GM19438 (cell line): ENCODE results near the gene SLC17A7.
"Not testable (repeated sequence)": the region's sequence is repeated elsewhere in the genome, so short reads cannot be mapped to it uniquely, and the experiment has no call there.

ENCODE experiments used
- ATAC-seq: cut with Tn5 transposase; IDR thresholded peaks from one replicate; pipeline ENCODE4 v1.9.1; 2021; ENCODE audit warnings: low read depth; ENCODE audit not compliant: unreplicated experiment

The SLC17A7 gene

GRCh38 chr19:49445997-49446396, 4.7 kb upstream of the SLC17A7 start:
- no peak for ATAC-seq

DNA sequence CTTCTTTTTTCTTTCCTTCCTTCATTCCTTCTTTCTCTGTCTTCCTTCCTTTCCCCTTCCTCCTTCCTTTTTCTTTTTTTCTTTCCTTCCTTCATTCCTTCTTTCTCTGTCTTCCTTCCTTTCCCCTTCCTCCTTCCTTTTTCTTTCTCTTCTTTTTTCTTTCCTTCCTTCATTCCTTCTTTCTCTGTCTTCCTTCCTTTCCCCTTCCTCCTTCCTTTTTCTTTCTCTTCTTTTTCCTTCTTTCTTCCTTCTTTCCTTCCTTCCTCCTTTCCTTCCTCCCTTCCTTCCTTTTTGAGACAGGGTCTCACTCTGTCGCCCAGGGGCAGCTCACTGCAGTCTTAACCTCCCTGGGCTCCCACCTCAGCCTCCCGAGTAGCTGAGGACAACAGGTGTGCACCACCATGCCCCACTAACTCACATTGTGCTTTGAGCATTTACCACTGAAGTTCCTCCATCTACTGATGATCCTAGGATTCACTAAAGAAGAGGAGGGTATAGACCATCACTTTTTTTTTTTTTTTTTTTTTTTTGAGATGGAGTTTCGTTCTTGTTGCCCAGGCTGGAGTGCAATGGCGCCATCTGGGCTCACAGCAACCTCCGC, 2.9 kb upstream of the SLC17A7 start:
- ATAC-seq, result not testable (repeated sequence)

- ATAC-seq, result peak; percentile 71
Observed at GRCh38 chr19:49443366-49444099, 2.2 kb upstream of the SLC17A7 start.

DNA sequence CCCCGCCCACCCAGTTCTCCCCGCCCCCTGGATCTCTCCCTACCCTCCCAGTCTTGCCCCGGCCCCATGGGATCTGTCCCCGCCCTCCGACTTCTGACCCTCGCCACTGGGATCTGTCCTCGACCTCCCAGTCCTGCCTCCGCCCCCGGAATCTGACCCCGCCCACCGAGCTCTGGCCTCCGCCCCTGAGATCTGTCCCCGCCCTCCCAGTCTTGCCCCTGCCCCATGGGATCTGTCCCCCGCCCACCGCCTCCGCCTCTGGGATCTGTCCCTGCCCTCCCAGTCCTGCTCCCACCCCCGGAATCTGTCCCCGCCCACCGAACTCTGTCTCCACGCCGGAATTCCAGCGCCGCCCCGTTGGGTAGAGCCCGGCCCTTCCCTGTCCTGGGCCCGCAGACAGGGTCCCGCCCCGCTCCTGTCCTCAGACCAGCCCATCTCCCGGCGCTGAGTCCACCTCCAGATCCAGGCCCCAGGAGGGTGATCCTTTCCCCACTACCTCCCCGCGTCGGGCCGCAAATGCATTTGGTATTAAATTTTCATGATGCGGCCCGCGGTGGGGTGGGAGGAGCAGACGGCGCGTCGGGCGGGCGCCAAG, 1.5 kb upstream of the SLC17A7 start:
- ATAC-seq, result peak; percentile 19

DNA sequence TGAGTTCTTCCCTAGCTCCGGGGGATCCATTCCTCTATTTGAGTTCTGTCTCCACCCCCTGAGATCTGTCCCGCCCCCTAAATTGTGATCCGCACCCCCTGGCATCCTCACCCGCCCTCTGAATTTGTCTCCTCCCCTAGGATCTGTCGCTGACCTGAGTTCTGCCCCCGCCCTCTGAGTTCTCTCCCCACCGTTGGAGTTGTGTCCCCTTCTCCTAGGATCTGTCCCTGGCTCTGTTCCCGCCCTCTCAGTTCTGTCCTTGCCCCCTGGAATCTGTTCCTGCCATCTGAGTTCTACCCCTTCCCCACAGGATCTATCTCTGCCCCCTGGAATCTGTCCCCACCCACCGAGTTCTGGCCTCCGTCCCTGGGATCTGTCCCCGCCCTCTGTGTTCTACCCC, 1.0 kb upstream of the SLC17A7 start:
- ATAC-seq, result no peak

DNA sequence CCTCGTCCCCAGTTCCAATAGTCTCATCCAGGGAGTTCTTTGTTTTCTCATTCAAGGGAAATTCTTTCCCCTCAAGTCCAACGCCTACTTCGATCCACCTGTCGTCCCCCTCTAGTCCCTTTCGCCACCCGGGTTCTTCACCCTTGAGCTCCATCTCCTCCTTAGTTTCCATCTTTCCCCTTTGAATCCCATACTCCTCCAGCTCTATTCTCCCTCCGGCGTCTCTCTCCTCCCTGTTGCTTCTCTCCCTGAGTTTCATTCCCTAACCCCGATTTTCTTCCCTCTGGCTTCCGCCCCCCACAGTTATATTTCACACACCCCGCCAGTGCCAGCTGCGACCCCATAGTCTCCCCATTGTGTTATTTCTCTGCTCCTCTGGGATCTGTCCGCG, 628 bp upstream of the SLC17A7 start:
- no peak for ATAC-seq

DNA sequence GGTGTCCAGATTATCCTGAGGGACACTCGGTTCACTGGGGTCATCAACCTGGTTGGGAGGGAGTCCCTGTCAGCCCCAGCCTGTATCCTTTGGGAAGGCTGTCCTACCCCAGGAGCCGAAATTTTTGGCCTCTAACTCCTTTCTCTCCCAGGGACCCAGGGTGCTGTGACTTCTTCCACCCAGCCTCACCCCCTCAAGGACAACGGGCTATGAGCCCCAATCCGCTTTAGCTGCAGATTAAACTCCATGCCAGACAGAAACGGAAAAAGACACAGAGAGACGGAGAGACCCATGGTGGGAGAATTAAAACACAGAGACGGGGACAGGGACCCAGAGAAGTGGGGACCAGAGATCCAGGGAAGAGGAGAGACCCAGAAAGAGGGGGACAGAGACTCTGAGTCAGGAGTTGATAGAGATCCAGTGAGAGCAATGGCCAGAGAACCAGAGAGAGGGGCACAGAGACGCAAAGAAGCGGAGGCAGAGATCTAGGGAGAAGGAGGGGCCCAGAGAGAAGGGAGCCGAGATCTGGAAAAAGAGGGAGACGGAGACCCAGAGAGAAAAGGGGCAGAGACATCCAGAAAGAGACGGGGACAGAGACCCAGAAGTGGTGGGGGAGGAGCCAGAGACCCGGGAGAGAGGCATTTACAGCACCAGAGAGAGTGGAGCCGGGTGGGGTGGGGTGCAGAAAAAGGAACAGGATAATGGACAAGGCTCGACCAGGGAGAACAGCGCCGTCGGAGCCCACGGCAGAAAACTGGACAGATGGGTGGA, 703 bp downstream of the SLC17A7 start:
- no peak for ATAC-seq

GRCh38 chr19:49439836-49440235, 1.5 kb downstream of the SLC17A7 start:
- no peak for ATAC-seq

DNA sequence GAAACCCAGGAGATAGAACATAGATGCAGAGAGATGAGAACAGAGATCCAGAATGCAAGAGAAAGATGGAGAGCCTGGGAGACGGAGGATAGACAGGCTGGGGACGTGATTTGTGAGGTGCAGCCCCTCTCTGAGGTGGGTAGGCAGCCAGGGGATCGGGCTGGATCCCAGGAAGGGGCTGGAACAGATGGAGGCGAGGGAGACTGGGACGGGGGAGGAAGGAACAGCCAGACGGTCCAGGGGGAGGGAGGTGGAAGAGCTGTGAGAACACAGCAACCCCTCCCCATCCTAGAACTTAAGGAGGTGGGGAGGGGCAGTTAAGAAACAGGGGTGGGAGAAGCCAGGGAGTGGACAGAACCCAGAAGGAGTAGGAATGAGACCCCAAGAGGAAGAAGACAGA, 3.1 kb downstream of the SLC17A7 start:
- ATAC-seq, result no peak

- no peak for ATAC-seq
Observed at GRCh38 chr19:49437231-49437630, 4.1 kb downstream of the SLC17A7 start.

- ATAC-seq, result no peak
Observed at GRCh38 chr19:49436381-49437017, 4.8 kb downstream of the SLC17A7 start.

GRCh38 chr19:49435670-49436069, 5.7 kb downstream of the SLC17A7 start:
- ATAC-seq, result no peak

DNA sequence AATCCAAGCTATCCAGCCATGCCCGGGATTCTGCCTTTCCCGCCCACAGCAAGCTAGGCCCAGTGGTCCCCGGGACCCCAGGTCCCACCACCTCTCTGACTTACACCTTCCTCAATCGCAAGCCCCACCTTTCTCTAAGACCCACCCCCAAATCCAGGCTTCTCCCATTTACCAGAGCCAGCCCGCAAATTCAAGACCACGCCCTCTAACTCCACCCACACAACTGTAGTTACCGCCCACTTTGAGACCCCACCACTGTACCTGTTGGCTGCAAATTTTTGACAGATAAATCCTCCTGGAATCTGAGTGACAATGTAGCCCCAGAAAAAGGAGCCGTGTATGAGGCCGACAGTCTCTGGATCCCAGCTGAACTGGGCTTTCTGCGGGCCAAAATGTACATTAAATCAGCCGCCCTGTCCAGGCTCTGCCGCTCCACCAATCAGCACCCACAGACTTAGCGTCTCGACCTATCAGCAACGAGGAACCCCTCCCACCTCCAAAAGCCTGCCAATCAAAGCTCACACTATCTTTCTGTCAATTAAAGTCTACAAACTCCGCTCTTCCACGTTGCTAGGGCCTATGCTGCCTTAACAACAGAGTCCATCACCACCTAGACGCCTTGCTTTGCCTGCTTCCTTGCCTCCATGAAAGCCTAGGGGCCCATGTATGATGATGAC, 6.3 kb downstream of the SLC17A7 start:
- no peak for ATAC-seq

- no peak for ATAC-seq
Observed at GRCh38 chr19:49433240-49433901, 8.0 kb downstream of the SLC17A7 start.

DNA sequence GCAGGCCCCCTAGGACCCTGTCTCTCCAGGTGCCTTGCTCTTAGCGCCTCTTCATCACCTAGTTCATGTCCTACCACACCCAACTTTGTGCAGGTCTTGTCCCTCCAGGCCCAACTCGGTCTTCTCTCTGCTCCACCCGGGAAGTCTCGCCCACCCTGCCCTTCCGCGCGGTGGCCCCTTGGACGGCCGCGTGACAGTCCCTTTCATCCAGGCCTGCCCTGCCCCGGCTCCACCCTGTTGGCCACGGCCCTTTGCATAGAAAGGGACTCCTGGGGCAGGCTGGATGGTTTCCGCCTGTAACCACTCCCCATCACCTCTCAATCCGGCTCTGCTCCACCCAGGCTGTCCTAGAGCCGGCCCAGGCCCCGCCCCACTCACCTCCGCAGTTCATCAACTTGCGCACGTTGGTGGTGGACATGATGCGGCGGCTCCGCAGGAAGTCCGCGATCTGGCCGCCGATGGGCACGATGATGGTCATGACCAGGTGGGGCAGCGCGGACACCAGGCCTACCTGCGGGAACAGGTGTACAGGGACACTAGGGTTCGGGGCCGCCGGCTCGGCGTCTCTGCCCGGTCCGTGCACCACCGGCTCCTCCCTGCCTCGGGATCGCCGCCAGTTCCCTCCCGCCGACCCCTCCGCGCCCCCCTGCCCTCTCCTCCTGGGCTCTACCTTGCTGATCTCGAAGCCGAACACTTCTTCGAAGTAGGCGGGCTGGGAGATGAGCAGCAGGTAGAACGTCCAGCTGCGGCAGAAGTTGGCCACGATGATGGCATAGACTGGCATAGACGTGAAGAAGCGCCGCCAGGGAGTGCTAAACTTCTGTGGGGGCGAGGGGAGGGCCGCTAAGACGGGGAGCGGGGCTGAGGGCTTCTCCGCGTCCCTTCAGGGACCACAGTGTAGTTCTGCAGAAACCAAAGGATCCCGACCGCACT, 8.9 kb downstream of the SLC17A7 start:
- ATAC-seq, result no peak

DNA sequence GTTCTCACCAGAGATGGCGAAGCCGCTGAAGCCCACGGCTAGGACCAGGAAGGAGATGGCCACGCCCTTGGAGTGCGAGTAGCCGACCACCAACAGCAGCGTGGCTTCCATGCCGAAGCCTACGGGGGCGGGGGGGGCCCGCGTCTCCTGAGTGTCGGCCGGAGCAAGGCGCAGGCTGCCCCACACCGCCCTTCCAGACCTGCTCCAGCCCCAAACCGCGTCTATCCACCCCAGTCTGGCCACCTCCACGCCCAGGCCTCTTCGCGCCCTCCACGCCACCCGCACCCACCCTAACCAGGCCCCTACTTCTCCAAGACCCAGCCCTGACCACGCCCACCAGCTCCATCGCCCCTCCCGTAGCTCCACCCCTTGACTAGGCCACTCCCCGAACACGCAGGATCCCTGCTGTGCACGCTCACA, 10.0 kb downstream of the SLC17A7 start:
- ATAC-seq, result no peak

- no peak for ATAC-seq
Observed at GRCh38 chr19:49430678-49431329, 10.5 kb downstream of the SLC17A7 start.

- ATAC-seq, result no peak
Observed at GRCh38 chr19:49430172-49430677, 11.1 kb downstream of the SLC17A7 start.
